ENCODE results near the gene SNUPN. TPM values are rescaled to one million over a fixed set of nuclear protein-coding genes. Genes with fewer than 3 reads are reported as not detected.

SNUPN gene
- total and polyA plus RNA-seq, 2 of the 8 experiments (the other 6 are each of a cell fraction or from before 2014, with no cell fraction given): 13.3 to 28.2 TPM

GRCh38 chr15:75577401-75578172 lies 47.9 kb downstream of the SNUPN start:
- H3K4ac ChIP-seq (replicated peaks; ENCODE audit: insufficient read length, low read depth, low read length): no peak overlapping the region
- H2BK12ac ChIP-seq (ENCODE audit: low read depth, low read length): no peak overlapping the region
- H3K79me2 ChIP-seq (ENCODE audit: control insufficient read depth in 1 of 2, insufficient read depth in 2 of 2, low read length in 2 of 2): peaks cover 12 to 54% of the 10 kb centered on the region in 2 experiments
- no peaks in the 10 kb centered on the region for H3K9me3 ChIP-seq (ENCODE audit: insufficient read depth in 2 of 2, low read depth in 1 of 2, low read length in 1 of 2)
- no peaks in the 10 kb centered on the region for H3K27me3 ChIP-seq (replicated peaks in 1 of 4; ENCODE audit: control insufficient read depth in 3 of 4, extremely low read depth in 1 of 4, insufficient read depth in 3 of 4, low read length in 3 of 4)
- H2BK15ac ChIP-seq (ENCODE audit: low read length): no peak overlapping the region
- FAIRE-seq (no peak), DNase-seq (ENCODE audit: low read depth in 1 of 2, low spot score in 2 of 2) (no peak)
- peaks cover 2 to 6% of the 10 kb centered on the region in 2 experiments for H4K20me1 ChIP-seq (replicated peaks in 1 of 2; ENCODE audit: control insufficient read depth in 1 of 2, insufficient read depth in 2 of 2, low read length in 2 of 2)
- H3K14ac ChIP-seq (ENCODE audit: insufficient read length): no peak overlapping the region
- no peaks in the 10 kb centered on the region for H3K36me3 ChIP-seq (ENCODE audit: control insufficient read depth in 2 of 4, insufficient read depth in 4 of 4, low read length in 3 of 4)
- H3K27ac ChIP-seq (ENCODE audit: low read depth, low read length): no peak overlapping the region
- peak overlapping the region; percentile 92 to 96 (median 94) for H3K4me3 ChIP-seq (ENCODE audit: extremely low read depth in 1 of 4, insufficient read depth in 2 of 4, low read depth in 3 of 4, low read length in 4 of 4)
- 0 out of 2 replicates have a peak overlapping the region, but pooled peaks have one; percentile 5 for H2BK5ac ChIP-seq (ENCODE audit: low read depth, low read length)
- TF ChIP-seq GTF2F1 (IDR thresholded peaks at IDR 0.05; ENCODE audit: borderline replicate concordance, low read depth, low read length) (no peak), RXRA (IDR thresholded peaks at IDR 0.05; ENCODE audit: insufficient read depth, low read depth, low read length) (no peak), TBP (IDR thresholded peaks at IDR 0.05; ENCODE audit: low read depth, low read length) (0 out of 2 replicates have a peak, but pooled peaks have one; percentile 14), USF2 (IDR thresholded peaks at IDR 0.05; ENCODE audit: low read length) (no peak), POLR2AphosphoS5 (IDR thresholded peaks at IDR 0.05; ENCODE audit: low read depth, low read length) (no peak), TEAD4 (IDR thresholded peaks at IDR 0.05; ENCODE audit: low read depth, low read length) (0 out of 2 replicates have a peak, but pooled peaks have one; percentile 9), SIN3A (conservative IDR thresholded peaks at IDR 0.05 in 1 of 2, IDR thresholded peaks at IDR 0.05 in 1 of 2; ENCODE audit: low read depth in 1 of 2, low read length in 2 of 2) (peak in 1 of 2 experiments; percentile 58; a peak in 1 of 4 replicates), RBBP5 (IDR thresholded peaks at IDR 0.05; ENCODE audit: borderline replicate concordance, low read depth, low read length) (no peak), TAF1 (IDR thresholded peaks at IDR 0.05; ENCODE audit: low read depth, low read length) (0 out of 2 replicates have a peak, but pooled peaks have one; percentile 5)
- peaks cover 5% of the 10 kb centered on the region; the same call in 1 of the 2 replicates for H3K23me2 ChIP-seq (ENCODE audit: low read depth, low read length)
- 5% methylated on average over 13 of the region's 13 CpGs; no CpG with 5 or more reads in 1 of the 2 experiments for WGBS, 2 experiments (ENCODE audit: extremely low coverage in 1 of 2, insufficient coverage in 1 of 2, insufficient read length in 1 of 2, insufficient replicate concordance in 2 of 2, low coverage in 1 of 2, low lambda C conversion rate in 2 of 2, missing lambda C conversion rate in 1 of 2)
- H4K5ac ChIP-seq (ENCODE audit: insufficient read length, low read depth, low read length): no peak overlapping the region
- CTCF ChIA-PET (ENCODE audit: partially characterized antibody): interaction anchor here (0.6 to 2.2 kb wide), 8 partner anchors 9 to 238 kb away, joined by 3 to 8 read pairs (median 4); no protein-coding TSS in a partner anchor
- H2AK5ac ChIP-seq (ENCODE audit: low read depth, low read length): no peak overlapping the region
- no peak overlapping the region for H2AFZ ChIP-seq (ENCODE audit: low read length)
- no peak overlapping the region for H3K56ac ChIP-seq (replicated peaks; ENCODE audit: insufficient read length, low read depth, low read length)
- POLR2A ChIA-PET (ENCODE audit: partially characterized antibody): interaction anchor here (0.6 to 2.6 kb wide), 14 partner anchors 9 to 210 kb away, joined by 3 to 28 read pairs (median 5); partner anchors contain the start of genes IMP3, SIN3A and SNUPN
- H3K79me1 ChIP-seq (ENCODE audit: low read depth, low read length): peaks cover 4% of the 10 kb centered on the region
- H3K18ac ChIP-seq (ENCODE audit: extremely low read depth, low read length): no peak overlapping the region
- H4K91ac ChIP-seq (replicated peaks; ENCODE audit: insufficient read length, low read length): no peak overlapping the region
- no peak overlapping the region for H2BK20ac ChIP-seq (ENCODE audit: low read length)
- H3K23ac ChIP-seq (ENCODE audit: insufficient read length): no peak overlapping the region
- H3K4me1 ChIP-seq (replicated peaks in 1 of 4; ENCODE audit: control insufficient read depth in 3 of 4, insufficient read depth in 4 of 4, low read length in 3 of 4): peaks cover 9 to 17% (median 10%) of the 10 kb centered on the region in 4 experiments; a peak in 6 of 7 replicates
- H3K9ac ChIP-seq (replicated peaks in 1 of 4; ENCODE audit: extremely low read depth in 1 of 4, low read depth in 3 of 4, low read length in 3 of 4): peak overlapping the region; percentile 74 to 90 (median 86); a peak in 6 of 7 replicates
- no peak overlapping the region for H2BK120ac ChIP-seq (replicated peaks; ENCODE audit: low read depth, low read length)
- no peak overlapping the region for H4K8ac ChIP-seq (ENCODE audit: extremely low read depth, insufficient read depth, low read length)
- peak overlapping the region; percentile 63 to 82 for H3K4me2 ChIP-seq (ENCODE audit: insufficient read depth in 1 of 2, low read depth in 2 of 2, low read length in 2 of 2)

All from H1 (cell line).